OCI-LY7 (cell line): Measurements from ENCODE around the gene SPTLC1. TPM values are rescaled to one million over a fixed set of nuclear protein-coding genes. Genes with fewer than 3 reads are reported as not detected.

Source experiments
- BruUV-seq: library from RNA; stranded (reverse); fragments of 400-500 nt; replicated peaks from 2 replicates; lab custom pipeline; 2021; lab: Mats Ljungman, UMichigan
- CTCF ChIA-PET: fragments of 300-600 bp; sonication (Branson Sonifier 250); formaldehyde crosslinking; loops from one replicate; lab custom pipeline; 2022; ENCODE audit warnings: antibody characterized with exemption; ENCODE audit not compliant: unreplicated experiment; lab: Charles Lee
- POLR2A ChIA-PET: fragments of 300-600 bp; sonication (Branson Sonifier 250); formaldehyde crosslinking; loops from one replicate; lab custom pipeline; 2022; ENCODE audit warnings: antibody characterized with exemption; lab: Charles Lee
- DNase-seq: peaks from one replicate; pipeline ENCODE4 v3.0.0-alpha.2; 2015; ENCODE audit warnings: low spot score
- H2AFZ ChIP-seq: fragments of 200-600 bp; sonication (generic), shearing (Covaris generic); 2 replicates; pipeline ENCODE4 v1.6.1; 2014; ENCODE audit warnings: mild to moderate bottlenecking, antibody characterized with exemption, low read length, moderate library complexity
- H3K27ac ChIP-seq: fragments of 200-600 bp; sonication (generic); 2 replicates; pipeline ENCODE4 v1.5.1; 2014; ENCODE audit warnings: mixed run types, low read depth, mild to moderate bottlenecking, moderate library complexity, low read length, inconsistent platforms; ENCODE audit not compliant: poor library complexity, severe bottlenecking
- H3K36me3 ChIP-seq: fragments of 200-600 bp; sonication (generic); 2 replicates; pipeline ENCODE4 v1.6.1; 2014; ENCODE audit warnings: mild to moderate bottlenecking, antibody characterized with exemption, low read length, moderate library complexity, mixed read lengths; ENCODE audit not compliant: insufficient read depth
- H3K4me1 ChIP-seq: fragments of 200-600 bp; sonication (generic); 2 replicates; pipeline ENCODE4 v1.5.1; 2014; ENCODE audit warnings: mild to moderate bottlenecking, low read length; ENCODE audit not compliant: insufficient read depth, poor library complexity, severe bottlenecking
- H3K4me2 ChIP-seq: fragments of 200-600 bp; sonication (generic); 2 replicates; pipeline ENCODE4 v1.6.1; 2014; ENCODE audit warnings: mild to moderate bottlenecking, low read length
- H3K4me3 ChIP-seq: fragments of 200-600 bp; sonication (generic); 2 replicates; pipeline ENCODE4 v1.5.1; 2014; ENCODE audit warnings: mild to moderate bottlenecking, low read depth, low read length; ENCODE audit not compliant: poor library complexity, severe bottlenecking
- H3K79me2 ChIP-seq: fragments of 200-600 bp; sonication (generic); 2 replicates; pipeline ENCODE4 v1.6.1; 2016; ENCODE audit warnings: low read depth, mild to moderate bottlenecking, low read length, moderate library complexity, mixed read lengths; ENCODE audit not compliant: insufficient read depth
- H3K9me2 ChIP-seq: fragments of 200-600 bp; sonication (generic); 2 replicates; pipeline ENCODE4 v1.6.1; 2016; ENCODE audit warnings: mild to moderate bottlenecking, low read length, mixed read lengths; ENCODE audit not compliant: insufficient read depth
- H3K9me3 ChIP-seq: fragments of 200-600 bp; sonication (generic); 2 replicates; pipeline ENCODE4 v1.6.1; 2014; ENCODE audit warnings: mild to moderate bottlenecking, mixed run types, low read length, mixed read lengths
- H4K20me1 ChIP-seq: fragments of 200-600 bp; sonication (generic); 2 replicates; pipeline ENCODE4 v1.6.1; 2014; ENCODE audit warnings: mild to moderate bottlenecking, antibody characterized with exemption, low read length, moderate library complexity, mixed read lengths; ENCODE audit not compliant: insufficient read depth
- EZH2phosphoT487 ChIP-seq: fragments of 200-600 bp; sonication (generic); IDR thresholded peaks from 2 replicates; pipeline ENCODE4 v1.6.1; 2018; ENCODE audit warnings: low read depth, borderline replicate concordance, mild to moderate bottlenecking, mixed run types, antibody characterized with exemption, low read length, moderate library complexity, mixed read lengths
- intact Hi-C: fragments of 100-400 bp; cut with micrococcal nuclease; formaldehyde crosslinking; loops from one replicate; pipeline ENCODE4 v1.10.0; 2022; ENCODE audit not compliant: unreplicated experiment
- total RNA-seq, 2 experiments: library from RNA; depleted of rRNA in 1 of 2; stranded (reverse); fragments of >200 nt in 1 of 2; shearing (Covaris generic) in 1 of 2; gene quantifications; 2 replicates each; pipeline ENCODE4 v1.2.3, GENCODE V29; 2014 to 2022
- TF ChIP-seq, protein P1 (sequence below): fragments of 200-600 bp; sonication (generic); conservative IDR thresholded peaks from 2 replicates; pipeline ENCODE4 v1.5.1; 2014; ENCODE audit warnings: mild to moderate bottlenecking, antibody characterized with exemption, low read length, moderate library complexity, mixed read lengths

SPTLC1 gene
- total RNA-seq, 2 experiments from 2014 or later: 42.2 to 48.7 TPM

DNA sequence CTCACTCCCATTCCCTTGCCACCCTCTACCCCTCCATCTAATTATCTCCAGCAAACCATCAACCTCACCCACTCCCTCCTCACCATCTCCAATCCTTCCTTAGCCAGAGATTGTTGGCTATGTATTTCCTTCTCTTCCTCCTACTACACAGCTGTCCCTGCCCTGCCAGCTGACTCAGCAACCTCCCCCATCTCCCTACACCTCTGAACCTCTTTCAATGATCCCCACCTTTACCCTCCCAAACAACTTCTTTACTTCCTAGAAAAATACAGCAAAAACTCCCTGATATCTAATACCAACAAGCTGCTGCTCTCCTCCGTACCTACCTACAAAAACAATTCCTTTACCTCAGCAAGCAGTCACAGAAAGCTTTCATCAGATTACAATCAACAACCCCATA is 37.3 kb downstream of the SPTLC1 start:
- CTCF ChIA-PET: no interaction called here
- no peak overlapping the region for H2AFZ ChIP-seq
- H3K4me2 ChIP-seq: no peak overlapping the region
- H3K9me3 ChIP-seq: no peaks in the 10 kb centered on the region
- H4K20me1 ChIP-seq: no peaks in the 10 kb centered on the region
- no peak overlapping the region for H3K27ac ChIP-seq
- H3K9me2 ChIP-seq: no peaks in the 10 kb centered on the region
- POLR2A ChIA-PET: no interaction called here
- H3K36me3 ChIP-seq: peaks cover 74% of the 10 kb centered on the region
- H3K4me1 ChIP-seq: no peaks in the 10 kb centered on the region
- BruUV-seq: no TSS peak
- TF ChIP-seq EZH2phosphoT487: no peak
- TF ChIP-seq, protein P1, sequence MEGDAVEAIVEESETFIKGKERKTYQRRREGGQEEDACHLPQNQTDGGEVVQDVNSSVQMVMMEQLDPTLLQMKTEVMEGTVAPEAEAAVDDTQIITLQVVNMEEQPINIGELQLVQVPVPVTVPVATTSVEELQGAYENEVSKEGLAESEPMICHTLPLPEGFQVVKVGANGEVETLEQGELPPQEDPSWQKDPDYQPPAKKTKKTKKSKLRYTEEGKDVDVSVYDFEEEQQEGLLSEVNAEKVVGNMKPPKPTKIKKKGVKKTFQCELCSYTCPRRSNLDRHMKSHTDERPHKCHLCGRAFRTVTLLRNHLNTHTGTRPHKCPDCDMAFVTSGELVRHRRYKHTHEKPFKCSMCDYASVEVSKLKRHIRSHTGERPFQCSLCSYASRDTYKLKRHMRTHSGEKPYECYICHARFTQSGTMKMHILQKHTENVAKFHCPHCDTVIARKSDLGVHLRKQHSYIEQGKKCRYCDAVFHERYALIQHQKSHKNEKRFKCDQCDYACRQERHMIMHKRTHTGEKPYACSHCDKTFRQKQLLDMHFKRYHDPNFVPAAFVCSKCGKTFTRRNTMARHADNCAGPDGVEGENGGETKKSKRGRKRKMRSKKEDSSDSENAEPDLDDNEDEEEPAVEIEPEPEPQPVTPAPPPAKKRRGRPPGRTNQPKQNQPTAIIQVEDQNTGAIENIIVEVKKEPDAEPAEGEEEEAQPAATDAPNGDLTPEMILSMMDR: no peak
- H3K79me2 ChIP-seq: no peaks in the 10 kb centered on the region
- no peak overlapping the region for H3K4me3 ChIP-seq
- intact Hi-C loops: no loop called here
- DNase-seq: no peak

DNA sequence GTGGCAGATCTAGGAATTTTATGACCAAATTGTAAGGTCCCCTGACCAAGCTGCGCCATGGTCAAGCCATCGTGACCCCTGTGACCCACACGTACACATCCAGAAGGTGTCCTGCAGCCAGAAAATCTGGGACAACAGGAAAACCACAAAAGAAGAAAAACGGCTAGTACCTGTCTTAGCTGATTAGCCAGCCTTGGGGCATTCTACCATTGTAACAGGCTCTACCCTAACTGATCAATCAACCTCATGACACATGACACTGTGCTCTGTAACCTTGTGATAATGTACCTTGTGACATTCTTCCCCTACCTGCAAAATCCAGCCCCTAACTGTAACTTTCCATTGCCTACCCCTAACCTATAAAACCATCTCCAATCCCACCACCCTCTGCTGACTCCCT is 43.6 kb downstream of the SPTLC1 start:
- H3K9me3 ChIP-seq: no peaks in the 10 kb centered on the region
- intact Hi-C loops: no loop called here
- no peaks in the 10 kb centered on the region for H4K20me1 ChIP-seq
- no peak overlapping the region for H3K4me2 ChIP-seq
- no peaks in the 10 kb centered on the region for H3K79me2 ChIP-seq
- H3K27ac ChIP-seq: no peak overlapping the region
- no peak overlapping the region for H3K4me3 ChIP-seq
- no peak for DNase-seq
- BruUV-seq: no TSS peak
- no peaks in the 10 kb centered on the region for H3K4me1 ChIP-seq
- POLR2A ChIA-PET: no interaction called here
- no peak overlapping the region for H2AFZ ChIP-seq
- H3K36me3 ChIP-seq: peaks cover 86% of the 10 kb centered on the region
- no peaks in the 10 kb centered on the region for H3K9me2 ChIP-seq
- TF ChIP-seq EZH2phosphoT487: no peak
- TF ChIP-seq, protein P1: no peak
- CTCF ChIA-PET: no interaction called here

DNA sequence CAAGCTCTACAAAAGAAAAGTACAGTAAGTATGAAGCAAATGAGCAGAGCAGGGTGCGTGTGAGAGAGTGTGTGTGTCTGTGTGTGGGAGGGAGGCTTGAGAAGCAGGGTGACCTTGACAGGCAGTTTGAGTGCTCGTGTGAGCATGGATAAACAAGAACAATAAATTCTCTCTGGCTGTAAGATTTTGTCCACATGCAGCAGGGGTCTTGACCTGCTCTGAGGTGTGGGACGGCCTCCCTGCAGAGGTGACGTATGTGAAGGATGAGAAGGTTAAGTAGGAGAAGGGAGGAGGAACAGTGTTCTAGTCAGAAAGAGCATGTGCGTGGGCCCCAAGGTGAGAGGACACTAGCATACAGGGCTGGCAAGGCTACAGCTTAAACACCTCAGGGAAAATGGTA is 49.0 kb downstream of the SPTLC1 start:
- Histone ChIP-seq H3K4me1 (no peaks in the 10 kb centered on the region), H4K20me1 (no peaks in the 10 kb centered on the region), H3K4me2 (no peak overlapping the region), H3K9me2 (no peaks in the 10 kb centered on the region), H2AFZ (no peak overlapping the region), H3K79me2 (0 out of 2 replicates have a peak, but pooled peaks cover 7% of the 10 kb centered on the region), H3K36me3 (peaks cover 94% of the 10 kb centered on the region), H3K4me3 (no peak overlapping the region), H3K27ac (no peak overlapping the region), H3K9me3 (peaks cover 28% of the 10 kb centered on the region; the same call in 1 of the 2 replicates)
- ChIA-PET POLR2A (no interaction called here), CTCF (no interaction called here)
- TF ChIP-seq EZH2phosphoT487: no peak
- TF ChIP-seq, protein P1: no peak
- no TSS peak for BruUV-seq
- intact Hi-C loops: no loop called here
- no peak for DNase-seq
